HL-60/S4 treated with phorbol 12-myristate 13-acetate at 8.2 ng/mL for 4 days and 3 days (cell line): ENCODE data around the gene REPS2.

Source experiments
- in situ Hi-C: fragments of 300-500 bp; cut with MboI; formaldehyde crosslinking; loops from 2 replicates; pipeline ENCODE4 v1.15.0; 2022; ENCODE audit warnings: low sequenced_read_pairs

The REPS2 gene

GRCh38 chrX:17031827-17032226 lies 85.4 kb downstream of the REPS2 start:
- in situ Hi-C loops = loop anchor here (25.0 kb wide), 1 partner anchor 145 kb away; no protein-coding TSS in a partner anchor

DNA sequence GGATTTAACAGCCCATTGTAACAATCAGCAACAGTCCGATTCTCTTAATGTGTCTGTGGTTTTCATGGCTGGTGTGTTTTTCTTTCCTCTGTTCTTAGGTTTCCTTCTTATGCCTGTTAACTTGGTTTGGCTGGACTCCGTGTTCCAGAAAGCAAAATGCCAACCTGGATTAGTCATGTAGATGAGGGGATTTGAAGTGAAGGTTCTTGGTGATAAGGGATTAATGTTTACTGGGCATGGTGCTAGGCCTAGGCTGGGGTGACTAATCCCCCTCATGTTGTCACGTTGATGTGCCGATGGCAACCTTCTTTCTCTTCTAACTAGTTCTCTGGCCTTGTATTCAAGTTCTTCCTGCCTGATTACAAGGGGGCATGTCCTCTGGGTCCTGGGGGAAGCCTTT lies 85.9 kb downstream of the REPS2 start:
- in situ Hi-C loops = loop anchor here (25.0 kb wide), 1 partner anchor 145 kb away; no protein-coding TSS in a partner anchor

DNA sequence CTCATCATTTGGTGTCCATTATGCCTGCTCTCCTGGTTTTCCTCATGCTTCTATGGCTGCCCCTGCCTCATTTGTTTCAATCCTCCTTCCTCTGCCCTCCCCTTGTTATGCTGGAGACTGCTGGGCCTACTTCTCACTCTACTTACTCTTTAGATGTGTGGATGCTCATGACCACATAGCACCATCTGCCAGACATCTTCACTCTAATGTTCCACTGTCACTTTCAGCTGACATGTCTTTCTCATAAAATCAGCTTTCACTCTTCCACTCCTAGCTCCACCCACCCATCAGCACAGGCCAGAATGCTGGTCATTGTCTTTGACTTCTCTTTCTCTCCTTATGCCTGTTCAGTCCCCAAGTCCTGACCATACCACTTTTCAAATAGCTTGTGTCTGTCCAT lies 86.8 kb downstream of the REPS2 start:
- in situ Hi-C loops = loop anchor here (25.0 kb wide), 1 partner anchor 146 kb away; no protein-coding TSS in a partner anchor

- in situ Hi-C loops = loop anchor here (25.0 kb wide), 1 partner anchor 148 kb away; no protein-coding TSS in a partner anchor
These were observed 88.7 kb downstream of the REPS2 start for GRCh38 chrX:17035111-17035510.

- in situ Hi-C loops = loop anchor here (25.0 kb wide), 1 partner anchor 149 kb away; no protein-coding TSS in a partner anchor
These were observed 89.9 kb downstream of the REPS2 start for GRCh38 chrX:17036171-17036961.

- in situ Hi-C loops = loop anchor here (25.0 kb wide), 1 partner anchor 151 kb away; no protein-coding TSS in a partner anchor
These were observed 91.8 kb downstream of the REPS2 start for GRCh38 chrX:17038277-17038676.

- in situ Hi-C loops = loop anchor here (25.0 kb wide), 1 partner anchor 151 kb away; no protein-coding TSS in a partner anchor
These were observed 92.3 kb downstream of the REPS2 start for GRCh38 chrX:17038681-17039161.

DNA sequence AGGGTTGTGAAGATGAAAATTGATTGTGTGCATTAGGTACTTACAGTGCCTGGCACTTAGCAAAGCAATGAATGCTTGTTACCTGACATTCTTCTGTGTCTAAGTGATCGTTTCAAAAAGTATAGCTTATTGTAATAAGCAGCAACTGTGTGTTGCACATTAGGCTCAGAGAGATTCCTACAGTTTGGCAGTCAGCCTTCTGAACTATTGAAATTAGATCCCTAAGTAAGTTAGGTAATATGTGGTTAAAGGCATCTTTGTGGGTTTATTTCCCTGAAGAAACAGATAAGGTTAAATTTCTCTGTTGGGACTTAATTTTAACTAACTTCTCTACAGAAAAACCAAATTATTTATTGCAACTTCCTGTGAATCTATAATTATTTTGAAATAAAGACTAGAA lies 93.4 kb downstream of the REPS2 start:
- in situ Hi-C loops = loop anchor here (25.0 kb wide), 1 partner anchor 153 kb away; no protein-coding TSS in a partner anchor

DNA sequence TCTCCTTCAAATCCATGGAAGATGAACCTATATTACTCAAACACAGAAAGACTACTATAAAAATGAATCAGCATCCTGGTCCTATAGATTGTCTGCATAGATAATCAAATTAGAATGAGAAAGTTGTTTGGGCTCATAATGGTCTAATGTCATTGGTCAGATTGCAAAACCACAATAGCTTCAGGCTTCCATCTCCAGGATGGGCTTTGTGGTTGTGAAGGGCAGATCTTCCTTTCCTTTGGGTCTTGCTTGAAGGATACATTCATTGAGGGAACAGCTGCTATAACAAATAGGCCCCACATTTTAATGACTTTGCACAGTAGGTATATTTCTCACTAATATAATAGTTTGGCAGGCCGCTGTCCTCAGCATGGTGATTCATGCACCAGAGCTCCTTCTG lies 94.3 kb downstream of the REPS2 start:
- in situ Hi-C loops = loop anchor here (25.0 kb wide), 1 partner anchor 153 kb away; no protein-coding TSS in a partner anchor

DNA sequence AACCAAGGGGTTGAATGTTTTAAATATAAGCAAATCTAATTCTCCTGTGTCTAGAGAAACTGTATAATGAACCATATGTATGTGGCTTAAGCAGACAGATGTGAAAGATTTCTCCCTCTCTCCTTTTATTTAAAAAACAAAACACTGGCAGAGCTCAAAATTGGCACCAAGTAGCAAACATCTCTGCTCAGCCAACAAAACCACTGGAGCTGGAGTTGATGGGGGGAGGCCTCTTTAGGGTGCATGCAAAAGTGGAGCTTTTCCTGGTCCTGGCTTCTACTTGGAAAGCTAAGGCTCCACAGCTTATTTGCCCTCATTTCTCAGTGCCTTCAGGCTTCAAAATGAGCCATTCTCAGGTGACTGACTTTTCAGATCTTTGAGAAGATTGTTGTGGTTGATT lies 95.6 kb downstream of the REPS2 start:
- in situ Hi-C loops = loop anchor here (25.0 kb wide), 1 partner anchor 155 kb away; no protein-coding TSS in a partner anchor

DNA sequence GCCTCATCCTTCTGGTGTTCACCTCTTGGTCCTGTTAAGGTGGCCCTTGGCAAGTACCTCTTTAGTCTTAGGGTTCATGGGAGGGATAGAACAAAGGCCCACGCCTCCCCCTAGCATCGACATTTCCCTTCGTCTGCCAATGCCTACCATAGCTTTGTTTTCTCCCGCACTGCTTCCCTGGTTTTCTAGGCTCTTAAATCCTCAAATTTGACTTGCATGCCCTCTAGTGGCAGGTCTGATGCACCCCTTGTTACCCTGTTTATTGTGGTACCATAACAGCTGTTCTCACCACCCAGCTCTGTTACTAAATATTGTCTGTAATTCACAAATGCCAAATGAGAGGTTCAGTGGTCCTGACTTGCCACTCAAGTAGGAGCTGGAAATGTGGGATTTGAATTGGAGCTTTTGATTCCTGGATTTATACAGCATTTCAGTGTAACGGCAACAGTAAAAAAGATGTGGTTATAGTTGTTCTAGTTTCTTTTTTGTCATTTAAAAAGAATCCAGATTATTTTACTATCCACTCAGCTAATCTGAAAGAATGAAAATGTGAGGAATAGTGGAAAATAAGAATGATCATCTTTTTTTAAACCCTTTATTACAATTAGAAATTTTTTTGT lies 100.1 kb downstream of the REPS2 start:
- in situ Hi-C loops = loop anchor here (25.0 kb wide), 1 partner anchor 159 kb away; no protein-coding TSS in a partner anchor

- in situ Hi-C loops = loop anchor here (25.0 kb wide), 1 partner anchor 160 kb away; no protein-coding TSS in a partner anchor
These were observed 100.8 kb downstream of the REPS2 start for GRCh38 chrX:17047224-17047623.

DNA sequence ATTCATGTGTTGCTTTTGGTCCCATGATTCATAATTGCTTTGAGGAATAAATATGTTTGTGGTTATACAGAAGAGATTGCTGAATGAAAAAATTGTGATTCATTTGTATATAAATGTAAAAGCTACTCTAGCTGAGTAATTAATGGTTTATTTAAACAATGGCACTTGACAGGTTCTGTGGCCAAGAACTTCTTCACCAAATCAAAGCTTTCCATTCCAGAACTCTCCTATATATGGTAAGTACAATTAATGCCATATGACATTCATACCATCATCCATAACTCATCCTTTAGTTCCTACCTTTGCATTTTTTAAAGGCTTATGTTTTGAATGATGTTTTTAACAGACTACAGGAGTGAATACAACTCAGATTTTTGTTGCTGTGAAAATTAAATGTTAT lies 105.8 kb downstream of the REPS2 start:
- in situ Hi-C loops = no loop called here

- in situ Hi-C loops = no loop called here
These were observed 106.3 kb downstream of the REPS2 start for GRCh38 chrX:17052793-17053192.

DNA sequence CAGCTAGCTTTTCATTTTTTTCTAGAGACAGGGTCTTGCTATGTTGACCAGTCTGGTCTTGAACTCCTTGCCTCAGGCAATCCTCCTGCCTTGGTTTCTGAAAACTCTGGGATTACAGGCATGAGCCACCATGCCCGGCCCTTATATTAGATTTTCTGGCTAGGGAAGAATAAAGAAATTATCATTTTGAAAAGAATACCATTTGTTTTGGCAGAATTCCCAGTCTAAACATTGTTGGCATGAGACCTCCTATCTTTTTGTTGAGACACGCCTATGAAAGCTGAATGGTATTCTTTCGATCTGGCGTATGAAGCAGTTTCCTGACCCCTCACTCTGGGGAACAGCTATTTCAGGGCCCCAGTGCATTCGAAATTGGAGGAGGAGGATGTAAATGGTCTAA lies 107.0 kb downstream of the REPS2 start:
- in situ Hi-C loops = no loop called here

GRCh38 chrX:17056868-17057608 lies 110.6 kb downstream of the REPS2 start:
- in situ Hi-C loops = no loop called here

DNA sequence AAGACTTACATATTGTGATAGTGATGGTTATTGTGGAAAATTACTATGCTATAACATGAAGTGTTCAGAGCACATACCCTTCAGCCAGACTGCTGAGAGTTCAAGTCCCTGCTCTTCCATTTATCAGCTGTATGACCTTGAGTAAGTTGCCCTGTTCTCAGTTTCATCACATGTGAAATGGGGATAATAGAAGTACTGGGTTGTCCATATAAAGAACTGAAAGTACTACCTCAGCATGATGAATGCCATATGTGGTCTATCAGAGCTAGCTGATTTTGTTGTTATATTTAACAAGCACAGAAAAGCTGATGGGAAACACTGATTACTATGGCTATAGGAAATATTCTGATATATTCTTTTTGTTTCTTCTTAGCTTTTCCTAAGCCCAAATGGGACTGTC lies 115.6 kb downstream of the REPS2 start:
- in situ Hi-C loops = no loop called here

- in situ Hi-C loops = no loop called here
These were observed 118.6 kb downstream of the REPS2 start for GRCh38 chrX:17065100-17065499.

GRCh38 chrX:17067534-17067933 lies 121.1 kb downstream of the REPS2 start:
- in situ Hi-C loops = no loop called here

DNA sequence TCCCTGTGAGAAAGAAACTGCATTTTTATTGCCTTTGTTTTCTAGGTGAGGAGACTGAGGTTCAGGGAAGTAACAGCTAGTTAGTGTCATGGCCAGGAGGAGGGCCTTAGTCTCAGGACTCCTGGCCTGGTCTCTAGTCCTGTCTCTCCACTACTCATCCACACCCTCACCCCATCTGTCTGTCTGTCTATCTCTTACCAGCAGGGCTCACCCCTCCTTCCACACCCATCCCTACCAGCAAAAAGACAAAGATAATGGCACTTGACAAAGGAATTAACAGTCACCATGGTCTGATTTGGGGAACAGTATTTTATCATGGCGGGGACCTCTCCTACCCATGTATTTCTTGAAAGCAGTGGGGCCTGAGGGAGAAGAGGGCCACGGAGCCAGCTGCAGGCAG lies 125.8 kb downstream of the REPS2 start:
- in situ Hi-C loops = no loop called here

- in situ Hi-C loops = no loop called here
These were observed 126.3 kb downstream of the REPS2 start for GRCh38 chrX:17072721-17073230.
